CD8-positive, alpha-beta memory T cell (primary cell): ENCODE results near the gene OR6S1. TPM values are rescaled to one million over a fixed set of nuclear protein-coding genes. Genes with fewer than 3 reads are reported as not detected.

Experiments
- CTCF ChIA-PET: fragments of 350-600 bp; sonication (Branson Sonifier 250); formaldehyde crosslinking; loops from one replicate; lab custom pipeline; 2021; ENCODE audit warnings: antibody characterized with exemption; lab: Charles Lee
- POLR2A ChIA-PET: fragments of 350-600 bp; sonication (Branson Sonifier 250); formaldehyde crosslinking; loops from one replicate; lab custom pipeline; 2021; ENCODE audit warnings: antibody characterized with exemption; lab: Charles Lee
- DNase-seq, 5 donors: peaks; one replicate each; pipeline versions ENCODE4 v3.0.0 to v3.0.0-alpha.2; 2020 to 2022; ENCODE audit warnings: mixed read lengths in 1 of 5
- H3K27ac ChIP-seq: one replicate; pipeline ENCODE4 v1.7.0; 2013; ENCODE audit warnings: low read depth, mild to moderate bottlenecking, low read length, moderate library complexity
- H3K27me3 ChIP-seq: 2 replicates; pipeline ENCODE4 v1.7.0; 2013; ENCODE audit warnings: low read length, mild to moderate bottlenecking; ENCODE audit not compliant: insufficient read depth, poor library complexity, severe bottlenecking
- H3K36me3 ChIP-seq: 2 replicates; pipeline ENCODE4 v1.7.0; 2013; ENCODE audit warnings: mild to moderate bottlenecking, low read length, moderate library complexity; ENCODE audit not compliant: insufficient read depth
- H3K4me1 ChIP-seq: 2 replicates; pipeline ENCODE4 v1.7.0; 2013; ENCODE audit warnings: mild to moderate bottlenecking, low read length, moderate library complexity; ENCODE audit not compliant: insufficient read depth
- H3K4me3 ChIP-seq: 2 replicates; pipeline ENCODE4 v1.7.0; 2013; ENCODE audit warnings: mild to moderate bottlenecking, low read length
- H3K9me3 ChIP-seq: 2 replicates; pipeline ENCODE4 v1.7.0; 2013; ENCODE audit warnings: mild to moderate bottlenecking, low read length
- H3K27ac Mint-ChIP-seq, 8 donors: one replicate each; pipeline ENCODE4 v1.8.0; 2020 to 2021; ENCODE audit warnings: mixed read lengths in 8 of 8, mild to moderate bottlenecking in 6 of 8, inconsistent platforms in 3 of 8, moderate library complexity in 3 of 8
- H3K27me3 Mint-ChIP-seq, 2 donors: one replicate each; pipeline ENCODE4 v1.8.0; 2020 to 2021; ENCODE audit warnings: mixed read lengths in 2 of 2, mild to moderate bottlenecking in 1 of 2, moderate library complexity in 1 of 2
- H3K36me3 Mint-ChIP-seq, 3 donors: one replicate each; pipeline ENCODE4 v1.8.0; 2020 to 2021; ENCODE audit warnings: mixed read lengths in 3 of 3, inconsistent platforms in 1 of 3, mild to moderate bottlenecking in 1 of 3
- H3K4me1 Mint-ChIP-seq, 3 donors: one replicate each; pipeline ENCODE4 v1.8.0; 2020 to 2021; ENCODE audit warnings: mixed read lengths in 3 of 3, inconsistent platforms in 1 of 3, mild to moderate bottlenecking in 1 of 3
- H3K4me3 Mint-ChIP-seq, 7 donors: one replicate each; pipeline ENCODE4 v1.8.0; 2020 to 2021; ENCODE audit warnings: mixed read lengths in 7 of 7, mild to moderate bottlenecking in 6 of 7, moderate library complexity in 4 of 7, inconsistent platforms in 2 of 7
- H3K9me3 Mint-ChIP-seq, 5 donors: one replicate each; pipeline ENCODE4 v1.8.0; 2020 to 2022; ENCODE audit warnings: mixed read lengths in 5 of 5, mild to moderate bottlenecking in 3 of 5, moderate library complexity in 2 of 5, inconsistent platforms in 1 of 5
- polyA plus RNA-seq: library from polyadenylated mRNA; unstranded; fragments of 300-500 nt; fragmentation: Illumina TruSeq; gene quantifications from one replicate; pipeline ENCODE4 v1.2.3, GENCODE V29; 2021
- total RNA-seq, 2 experiments: library from RNA; stranded (reverse); gene quantifications; one replicate each; pipeline ENCODE4 v1.2.3, GENCODE V29; 2021

Gene OR6S1
- total and polyA plus RNA-seq, 3 experiments from 2014 or later: not detected

- no peak overlapping the region for H3K27ac ChIP-seq
Measured at GRCh38 chr14:20680363-20680762, 38.9 kb upstream of the OR6S1 start.

GRCh38 chr14:20679907-20680306 lies 38.4 kb upstream of the OR6S1 start:
- no peaks in the 10 kb centered on the region for H3K9me3 ChIP-seq
- CTCF ChIA-PET: interaction anchor here (1.0 to 4.7 kb wide), 8 partner anchors 12 to 352 kb away, joined by 3 to 35 read pairs (median 9); no protein-coding TSS in a partner anchor
- H3K27ac Mint-ChIP-seq: no peak overlapping the region
- H3K36me3 ChIP-seq: no peaks in the 10 kb centered on the region
- H3K27ac ChIP-seq: no peak overlapping the region
- no peak overlapping the region for H3K4me3 Mint-ChIP-seq
- no peaks in the 10 kb centered on the region for H3K9me3 Mint-ChIP-seq
- H3K27me3 Mint-ChIP-seq: peaks cover 0 to 4% of the 10 kb centered on the region in 2 donors
- peaks cover 3 to 5% (median 5%) of the 10 kb centered on the region in 3 donors for H3K4me1 Mint-ChIP-seq
- peaks cover 0 to 5% (median 0%) of the 10 kb centered on the region in 3 donors for H3K36me3 Mint-ChIP-seq
- peak in 1 of 5 donors; percentile 26 for DNase-seq
- H3K4me1 ChIP-seq: peaks cover 23% of the 10 kb centered on the region
- no peak overlapping the region for H3K4me3 ChIP-seq
- POLR2A ChIA-PET: interaction anchor here (0.6 kb wide), 1 partner anchor 14 kb away, joined by 4 read pairs; no protein-coding TSS in a partner anchor
- H3K27me3 ChIP-seq: no peaks in the 10 kb centered on the region

More at GRCh38 chr14:20680363-20680762, 38.9 kb upstream of the OR6S1 start:
- Histone ChIP-seq H3K9me3 (no peaks in the 10 kb centered on the region), H3K27me3 (no peaks in the 10 kb centered on the region), H3K36me3 (no peaks in the 10 kb centered on the region), H3K4me3 (peak overlapping the region; percentile 97), H3K4me1 (peaks cover 25% of the 10 kb centered on the region)
- Mint-ChIP-seq H3K9me3 (no peaks in the 10 kb centered on the region), H3K36me3 (peaks cover 0 to 5% (median 0%) of the 10 kb centered on the region in 3 donors), H3K27me3 (peaks cover 0 to 4% of the 10 kb centered on the region in 2 donors), H3K4me3 (no peak overlapping the region), H3K27ac (peak overlapping the region in 1 of 8 donors; percentile 30), H3K4me1 (peaks cover 6 to 10% (median 9%) of the 10 kb centered on the region in 3 donors)
- POLR2A ChIA-PET: interaction anchor here (0.6 to 2.4 kb wide), 3 partner anchors 9 to 219 kb away, joined by 3 to 14 read pairs (median 7); partner anchors contain the start of gene PIP4P1
- no peak for DNase-seq
- CTCF ChIA-PET: interaction anchor here (1.0 to 4.7 kb wide), 11 partner anchors 11 to 353 kb away, joined by 3 to 35 read pairs (median 9); partner anchors contain the start of gene PARP2

- no peaks in the 10 kb centered on the region for H3K4me1 Mint-ChIP-seq
- H3K27ac Mint-ChIP-seq: no peak overlapping the region
- no peak overlapping the region for H3K4me3 ChIP-seq
- no peaks in the 10 kb centered on the region for H3K36me3 ChIP-seq
- no peak overlapping the region for H3K27ac ChIP-seq
- peaks cover 3% of the 10 kb centered on the region for H3K27me3 ChIP-seq
- POLR2A ChIA-PET: no interaction called here
- H3K36me3 Mint-ChIP-seq: no peaks in the 10 kb centered on the region
- CTCF ChIA-PET: interaction anchor here (0.7 to 4.4 kb wide), 4 partner anchors 13 to 348 kb away, joined by 3 to 22 read pairs (median 3); no protein-coding TSS in a partner anchor
- H3K4me3 Mint-ChIP-seq: no peak overlapping the region
- peaks cover 16% of the 10 kb centered on the region for H3K4me1 ChIP-seq
- H3K9me3 Mint-ChIP-seq: no peaks in the 10 kb centered on the region
- no peaks in the 10 kb centered on the region for H3K9me3 ChIP-seq
- H3K27me3 Mint-ChIP-seq: no peaks in the 10 kb centered on the region
- DNase-seq: no peak
Measured at GRCh38 chr14:20676072-20676471, 34.6 kb upstream of the OR6S1 start.

- peaks cover 3% of the 10 kb centered on the region for H3K27me3 ChIP-seq
- no peaks in the 10 kb centered on the region for H3K36me3 Mint-ChIP-seq
- no peaks in the 10 kb centered on the region for H3K4me1 Mint-ChIP-seq
- CTCF ChIA-PET: interaction anchor here (0.9 to 4.4 kb wide), 3 partner anchors 16 to 348 kb away, joined by 3 to 22 read pairs (median 3); no protein-coding TSS in a partner anchor
- H3K27ac ChIP-seq: no peak overlapping the region
- H3K36me3 ChIP-seq: no peaks in the 10 kb centered on the region
- no peaks in the 10 kb centered on the region for H3K9me3 ChIP-seq
- POLR2A ChIA-PET: no interaction called here
- no peaks in the 10 kb centered on the region for H3K9me3 Mint-ChIP-seq
- H3K4me1 ChIP-seq: peaks cover 12% of the 10 kb centered on the region
- no peak for DNase-seq
- no peak overlapping the region for H3K4me3 ChIP-seq
- no peak overlapping the region for H3K27ac Mint-ChIP-seq
- no peak overlapping the region for H3K4me3 Mint-ChIP-seq
- H3K27me3 Mint-ChIP-seq: no peaks in the 10 kb centered on the region
Measured at GRCh38 chr14:20675669-20676068, 34.2 kb upstream of the OR6S1 start.

- Mint-ChIP-seq H3K27me3 (no peaks in the 10 kb centered on the region), H3K9me3 (no peaks in the 10 kb centered on the region), H3K4me1 (peaks cover 11 to 15% (median 14%) of the 10 kb centered on the region in 3 donors), H3K4me3 (no peak overlapping the region), H3K27ac (no peak overlapping the region), H3K36me3 (no peaks in the 10 kb centered on the region)
- no peak for DNase-seq
- H3K27ac ChIP-seq: no peak overlapping the region
- H3K4me1 ChIP-seq: peaks cover 10% of the 10 kb centered on the region
- peaks cover 3% of the 10 kb centered on the region for H3K27me3 ChIP-seq
- ChIA-PET POLR2A (interaction anchor here (0.7 kb wide), 1 partner anchor 14 kb away, joined by 5 read pairs; no protein-coding TSS in a partner anchor), CTCF (interaction anchor here (1.2 to 1.4 kb wide), 2 partner anchors 9 to 19 kb away, joined by 3 to 5 read pairs; no protein-coding TSS in a partner anchor)
- H3K9me3 ChIP-seq: no peaks in the 10 kb centered on the region
- H3K4me3 ChIP-seq: no peak overlapping the region
- H3K36me3 ChIP-seq: no peaks in the 10 kb centered on the region
Measured at GRCh38 chr14:20671597-20672283, 30.2 kb upstream of the OR6S1 start.

GRCh38 chr14:20668969-20669368 lies 27.5 kb upstream of the OR6S1 start:
- Histone ChIP-seq H3K27ac (no peak overlapping the region), H3K4me3 (no peak overlapping the region), H3K36me3 (no peaks in the 10 kb centered on the region), H3K27me3 (peaks cover 3% of the 10 kb centered on the region), H3K4me1 (peaks cover 10% of the 10 kb centered on the region), H3K9me3 (no peaks in the 10 kb centered on the region)
- no peak for DNase-seq
- Mint-ChIP-seq H3K36me3 (no peaks in the 10 kb centered on the region), H3K9me3 (no peaks in the 10 kb centered on the region), H3K4me3 (no peak overlapping the region), H3K27ac (peak overlapping the region in 1 of 8 donors; percentile 1), H3K4me1 (peaks cover 11 to 15% (median 14%) of the 10 kb centered on the region in 3 donors), H3K27me3 (no peaks in the 10 kb centered on the region)
- ChIA-PET POLR2A (no interaction called here), CTCF (interaction anchor here (0.6 to 1.5 kb wide), 4 partner anchors 10 to 1157 kb away, joined by 3 to 4 read pairs (median 4); no protein-coding TSS in a partner anchor)

GRCh38 chr14:20667957-20668356 lies 26.5 kb upstream of the OR6S1 start:
- POLR2A ChIA-PET: no interaction called here
- Mint-ChIP-seq H3K9me3 (no peaks in the 10 kb centered on the region), H3K27me3 (peaks cover 2 to 5% of the 10 kb centered on the region in 2 donors), H3K4me3 (peak overlapping the region in 1 of 7 donors; percentile 32), H3K36me3 (no peaks in the 10 kb centered on the region), H3K4me1 (peaks cover 20 to 25% (median 23%) of the 10 kb centered on the region in 3 donors), H3K27ac (peak overlapping the region in 5 of 8 donors; percentile 4 to 92 (median 59))
- CTCF ChIA-PET: interaction anchor here (0.6 to 1.5 kb wide), 3 partner anchors 9 to 15 kb away, joined by 3 to 4 read pairs (median 3); no protein-coding TSS in a partner anchor
- Histone ChIP-seq H3K9me3 (no peaks in the 10 kb centered on the region), H3K4me3 (no peak overlapping the region), H3K4me1 (peaks cover 19% of the 10 kb centered on the region), H3K36me3 (no peaks in the 10 kb centered on the region), H3K27ac (no peak overlapping the region), H3K27me3 (no peaks in the 10 kb centered on the region)
- no peak for DNase-seq
